ENCODE data around the gene RAPGEF1. TPM values are rescaled to one million over a fixed set of nuclear protein-coding genes. Genes with fewer than 3 reads are reported as not detected.
A peak's percentile ranks its signal among the peaks of the same experiment; 100 is the strongest.

The RAPGEF1 gene
- total and polyA plus RNA-seq, 7 donors, result 14.4 to 58.2 (median 45.3) TPM

- Histone ChIP-seq H3K36me3 (no peaks in the 10 kb centered on the region), H3K9me3 (no peaks in the 10 kb centered on the region), H3K4me1 (peaks cover 0 to 83% (median 76%) of the 10 kb centered on the region in 4 donors), H3K27me3 (no peaks in the 10 kb centered on the region), H3K27ac (peak overlapping the region in 3 of 4 donors; percentile 73 to 80 (median 77)), H3K4me3 (no peak overlapping the region)
- no peak for DNase-seq
- 49 to 70% methylated on average over 15 of the region's 15 CpGs for whole genome bisulfite sequencing, 2 donors
- intact Hi-C loops (cut with DNase I), result loop anchor here (5.0 kb wide), 1 partner anchor 203 kb away; the partner anchor contains the start of gene UCK1
- no peak for TF ChIP-seq POLR2A (IDR thresholded peaks at IDR 0.05)
These were observed 4.4 kb downstream of the RAPGEF1 start for GRCh38 chr9:131735238-131736128.

GRCh38 chr9:131734781-131735180, 5.1 kb downstream of the RAPGEF1 start:
- WGBS, 2 donors, result 72 to 82% methylated on average over 8 of the region's 8 CpGs
- DNase-seq, result no peak
- Histone ChIP-seq H3K36me3 (no peaks in the 10 kb centered on the region), H3K4me1 (peaks cover 0 to 86% (median 76%) of the 10 kb centered on the region in 4 donors), H3K27ac (peak overlapping the region; percentile 38 to 80 (median 75)), H3K27me3 (no peaks in the 10 kb centered on the region), H3K4me3 (no peak overlapping the region), H3K9me3 (no peaks in the 10 kb centered on the region)
- TF ChIP-seq POLR2A (IDR thresholded peaks at IDR 0.05) (no peak), EP300 (IDR thresholded peaks at IDR 0.05) (no peak), CTCF (IDR thresholded peaks at IDR 0.05) (no peak), POLR2AphosphoS5 (IDR thresholded peaks at IDR 0.05) (no peak)
- intact Hi-C loops (cut with DNase I), result loop anchor here (5.0 kb wide), 2 partner anchors 57 to 202 kb away; partner anchors contain the start of gene UCK1

- Histone ChIP-seq H3K27me3 (no peaks in the 10 kb centered on the region), H3K9me3 (no peaks in the 10 kb centered on the region), H3K36me3 (no peaks in the 10 kb centered on the region), H3K4me3 (no peak overlapping the region), H3K4me1 (peaks cover 0 to 91% (median 81%) of the 10 kb centered on the region in 4 donors), H3K27ac (peak overlapping the region; percentile 38 to 80 (median 75))
- whole genome bisulfite sequencing, 2 donors, result 17 to 23% methylated on average over 6 of the region's 6 CpGs
- intact Hi-C loops (cut with DNase I), result loop anchor here (5.0 kb wide), 1 partner anchor 57 kb away; no protein-coding TSS in a partner anchor
- no peak for DNase-seq
- no peak for TF ChIP-seq POLR2A (IDR thresholded peaks at IDR 0.05)
- no peak for TF ChIP-seq POLR2AphosphoS5 (IDR thresholded peaks at IDR 0.05)
- TF ChIP-seq EP300 (IDR thresholded peaks at IDR 0.05), result no peak
- TF ChIP-seq CTCF (IDR thresholded peaks at IDR 0.05), result no peak
These were observed 5.7 kb downstream of the RAPGEF1 start for GRCh38 chr9:131734165-131734610.

GRCh38 chr9:131733541-131734061, 6.3 kb downstream of the RAPGEF1 start:
- Histone ChIP-seq H3K4me1 (peaks cover 0 to 91% (median 82%) of the 10 kb centered on the region in 4 donors), H3K36me3 (no peaks in the 10 kb centered on the region), H3K27ac (peak overlapping the region; percentile 38 to 80 (median 75)), H3K4me3 (no peak overlapping the region), H3K9me3 (no peaks in the 10 kb centered on the region), H3K27me3 (no peaks in the 10 kb centered on the region)
- no peak for DNase-seq
- intact Hi-C loops (cut with DNase I), result loop anchor here (1.0 to 5.0 kb wide), 3 partner anchors 56 to 125 kb away; no protein-coding TSS in a partner anchor
- TF ChIP-seq POLR2A (IDR thresholded peaks at IDR 0.05) (no peak), POLR2AphosphoS5 (IDR thresholded peaks at IDR 0.05) (peak in 1 of 4 donors; percentile 14), CTCF (IDR thresholded peaks at IDR 0.05) (no peak)
- WGBS, 2 donors, result 11 to 23% methylated on average over 16 of the region's 16 CpGs

Data from sigmoid colon (tissue), 7 donors.